Uterus (tissue), 4 donors: ENCODE data around the gene IL17RD. TPM values are rescaled to one million over a fixed set of nuclear protein-coding genes. Genes with fewer than 3 reads are reported as not detected.

ENCODE experiments used
- DNase-seq, 2 donors: peaks; one replicate each; pipeline ENCODE4 v3.0.0-alpha.2; 2019 to 2020
- H3K27ac ChIP-seq, 2 donors: fragments of 200-600 bp; sonication (generic); 1 replicate in 1 of 2; 2 replicates in 1 of 2; pipeline ENCODE4 v1.5.1; 2016 to 2018
- H3K27me3 ChIP-seq, 2 donors: fragments of 200-600 bp; sonication (generic); one replicate each; pipeline ENCODE4 v1.5.1; 2018 to 2019; ENCODE audit warnings: control low read depth in 1 of 2
- H3K36me3 ChIP-seq, 2 donors: fragments of 200-600 bp; sonication (generic); one replicate each; pipeline ENCODE4 v1.5.1; 2019; ENCODE audit warnings: control low read depth in 1 of 2
- H3K4me1 ChIP-seq, 2 donors: fragments of 200-600 bp; sonication (generic); one replicate each; pipeline ENCODE4 v1.5.1; 2018 to 2019; ENCODE audit warnings: control low read depth in 1 of 2
- H3K4me3 ChIP-seq, 2 donors: fragments of 200-600 bp; sonication (generic); 1 replicate in 1 of 2; 2 replicates in 1 of 2; pipeline ENCODE4 v1.5.1; 2018 to 2019; ENCODE audit warnings: mild to moderate bottlenecking in 1 of 2
- H3K9me3 ChIP-seq, 2 donors: fragments of 200-600 bp; sonication (generic); one replicate each; pipeline ENCODE4 v1.5.1; 2019; ENCODE audit warnings: control low read depth in 1 of 2
- POLR2A ChIP-seq, 2 donors: fragments of 450-650 bp; IDR thresholded peaks; one replicate each; pipeline ENCODE4 v1.6.1; 2016; ENCODE audit warnings: antibody characterized with exemption in 2 of 2, mild to moderate bottlenecking in 1 of 2, moderate library complexity in 1 of 2
- intact Hi-C: fragments of 100-400 bp; cut with DNase I; formaldehyde crosslinking; loops from one replicate; pipeline ENCODE4 v1.15.1; 2023; ENCODE audit warnings: low total_unique reads
- total RNA-seq, 4 donors: library from RNA; depleted of rRNA in 3 of 4; stranded (reverse); fragments of >200 nt in 3 of 4; gene quantifications; one replicate each; pipeline versions ENCODE4 v1.1.0 to v1.2.4, GENCODE V29; 2014 to 2023
- TF ChIP-seq, protein P1 (sequence below), 4 experiments: fragments of 200-600 bp in 2 of 4; fragments of 450-650 bp in 2 of 4; sonication (generic) in 2 of 4; IDR thresholded peaks; one replicate each; pipeline ENCODE4 v1.5.1; 2016 to 2019; ENCODE audit warnings: antibody characterized with exemption in 4 of 4, mild to moderate bottlenecking in 2 of 4, moderate library complexity in 1 of 4
- donor health status: DM: yes; HTN: yes; CAD: no.

Gene IL17RD
- total RNA-seq, 4 donors from 2014 or later: 19.0 to 95.9 (median 52.5) TPM

DNA sequence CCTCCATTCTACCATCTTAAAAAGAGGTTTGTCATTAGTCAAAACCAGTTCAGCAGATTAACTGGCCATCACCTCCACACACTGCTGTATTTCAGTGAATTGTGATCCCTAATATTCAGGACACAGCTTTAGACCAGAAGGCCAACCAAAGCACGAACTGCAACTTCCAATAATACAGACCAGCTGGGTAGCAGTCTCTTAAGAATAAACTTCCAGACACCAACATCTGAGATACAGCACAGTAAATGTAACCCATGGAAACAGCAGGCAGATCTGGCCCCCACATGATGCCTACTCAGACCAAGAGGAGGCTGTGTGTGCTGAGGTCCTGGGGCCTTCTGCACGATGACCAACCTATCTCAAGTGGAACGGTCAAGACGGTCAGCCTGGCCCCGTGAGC is 69.8 kb downstream of the IL17RD start:
- Histone ChIP-seq H3K36me3 (no peaks in the 10 kb centered on the region), H3K9me3 (no peaks in the 10 kb centered on the region), H3K27ac (peak overlapping the region in 1 of 2 donors; percentile 27), H3K4me3 (no peak overlapping the region), H3K27me3 (no peaks in the 10 kb centered on the region), H3K4me1 (peaks cover 0 to 3% of the 10 kb centered on the region in 2 donors)
- intact Hi-C loops: loop anchor here (5.0 kb wide), 1 partner anchor 127 kb away; no protein-coding TSS in a partner anchor
- no peak for DNase-seq
- TF ChIP-seq POLR2A (IDR thresholded peaks at IDR 0.05): no peak
- TF ChIP-seq, protein P1, sequence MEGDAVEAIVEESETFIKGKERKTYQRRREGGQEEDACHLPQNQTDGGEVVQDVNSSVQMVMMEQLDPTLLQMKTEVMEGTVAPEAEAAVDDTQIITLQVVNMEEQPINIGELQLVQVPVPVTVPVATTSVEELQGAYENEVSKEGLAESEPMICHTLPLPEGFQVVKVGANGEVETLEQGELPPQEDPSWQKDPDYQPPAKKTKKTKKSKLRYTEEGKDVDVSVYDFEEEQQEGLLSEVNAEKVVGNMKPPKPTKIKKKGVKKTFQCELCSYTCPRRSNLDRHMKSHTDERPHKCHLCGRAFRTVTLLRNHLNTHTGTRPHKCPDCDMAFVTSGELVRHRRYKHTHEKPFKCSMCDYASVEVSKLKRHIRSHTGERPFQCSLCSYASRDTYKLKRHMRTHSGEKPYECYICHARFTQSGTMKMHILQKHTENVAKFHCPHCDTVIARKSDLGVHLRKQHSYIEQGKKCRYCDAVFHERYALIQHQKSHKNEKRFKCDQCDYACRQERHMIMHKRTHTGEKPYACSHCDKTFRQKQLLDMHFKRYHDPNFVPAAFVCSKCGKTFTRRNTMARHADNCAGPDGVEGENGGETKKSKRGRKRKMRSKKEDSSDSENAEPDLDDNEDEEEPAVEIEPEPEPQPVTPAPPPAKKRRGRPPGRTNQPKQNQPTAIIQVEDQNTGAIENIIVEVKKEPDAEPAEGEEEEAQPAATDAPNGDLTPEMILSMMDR (IDR thresholded peaks at IDR 0.05): no peak

DNA sequence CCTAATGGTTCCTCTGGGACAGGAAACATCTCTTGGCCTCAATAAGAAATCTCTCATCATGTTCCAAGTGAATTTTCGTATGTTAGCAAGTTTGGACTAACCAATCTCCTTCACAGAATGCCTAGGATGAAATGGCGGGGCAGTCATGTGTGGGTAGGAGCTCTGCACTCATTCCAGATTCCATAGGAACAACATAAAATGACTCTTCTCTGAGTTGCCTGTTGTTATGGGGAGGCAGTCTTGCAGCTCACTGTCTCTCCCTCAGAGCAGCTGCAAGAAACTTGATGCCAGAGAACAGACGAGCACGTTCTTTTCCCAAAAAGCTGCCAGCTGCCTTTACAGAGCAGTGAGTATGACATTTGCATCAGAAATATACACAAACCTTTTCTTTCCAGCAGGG is 70.6 kb downstream of the IL17RD start:
- intact Hi-C loops: no loop called here
- H3K27ac ChIP-seq: peak overlapping the region; percentile 39 to 53

DNA sequence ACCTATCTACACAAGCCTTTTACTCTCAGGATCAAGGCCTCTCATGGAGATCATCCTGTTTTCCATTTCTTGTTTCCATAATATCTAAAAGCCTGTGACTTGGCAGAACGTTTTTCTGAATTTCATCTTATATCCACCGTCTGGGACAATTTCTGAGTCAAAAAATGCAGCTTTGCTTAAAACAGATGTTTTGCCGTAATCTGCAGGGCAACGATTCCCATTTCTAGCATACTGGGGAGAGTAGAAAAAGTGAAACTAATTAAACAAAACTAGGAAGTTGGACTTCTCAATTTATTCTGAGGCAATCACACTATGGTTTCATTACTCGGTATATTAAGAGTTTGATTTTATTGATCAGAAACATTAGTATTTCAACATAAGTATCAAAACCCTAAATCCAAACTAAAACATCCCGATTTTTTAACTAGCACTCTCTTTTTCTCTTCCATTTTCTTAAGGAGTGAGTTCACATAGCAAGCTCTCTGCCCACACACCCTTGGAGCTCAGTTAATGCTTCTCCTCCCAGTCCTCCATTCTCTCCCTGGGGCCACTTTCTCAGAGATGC is 71.1 kb downstream of the IL17RD start:
- H3K4me1 ChIP-seq: peaks cover 0 to 3% of the 10 kb centered on the region in 2 donors
- H3K27ac ChIP-seq: peak overlapping the region; percentile 39 to 53
- H3K4me3 ChIP-seq: no peak overlapping the region
- no peak for TF ChIP-seq POLR2A (IDR thresholded peaks at IDR 0.05)
- TF ChIP-seq, protein P1 (IDR thresholded peaks at IDR 0.05): no peak
- no peak for DNase-seq
- H3K27me3 ChIP-seq: no peaks in the 10 kb centered on the region
- intact Hi-C loops: no loop called here
- H3K36me3 ChIP-seq: no peaks in the 10 kb centered on the region
- H3K9me3 ChIP-seq: no peaks in the 10 kb centered on the region

More for the DNA sequence above, 70.6 kb downstream of the IL17RD start:
- Histone ChIP-seq H3K36me3 (no peaks in the 10 kb centered on the region), H3K4me1 (peaks cover 0 to 3% of the 10 kb centered on the region in 2 donors), H3K9me3 (no peaks in the 10 kb centered on the region), H3K27me3 (no peaks in the 10 kb centered on the region), H3K4me3 (no peak overlapping the region)
- TF ChIP-seq, protein P1 (IDR thresholded peaks at IDR 0.05): no peak
- TF ChIP-seq POLR2A (IDR thresholded peaks at IDR 0.05): no peak
- no peak for DNase-seq

DNA sequence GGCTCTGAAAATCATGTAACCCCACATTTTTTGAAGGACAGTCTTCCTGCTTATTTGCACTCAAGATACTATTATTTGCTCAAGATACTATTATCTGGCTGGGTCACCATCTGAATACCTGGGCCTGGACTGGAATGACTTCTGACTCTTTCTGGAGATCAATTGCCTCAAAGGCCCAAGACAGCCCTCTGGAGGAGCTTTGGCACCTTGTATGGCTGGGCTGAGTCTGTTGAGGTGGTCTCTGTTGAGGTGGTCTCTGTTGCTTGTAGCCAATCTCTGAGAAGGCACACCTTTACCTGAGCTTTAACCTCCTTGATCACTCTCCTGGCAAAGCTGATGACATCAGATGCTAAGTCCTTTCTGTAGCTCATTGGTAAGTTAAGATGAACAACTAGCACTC is 71.7 kb downstream of the IL17RD start:
- H3K27ac ChIP-seq: peak overlapping the region; percentile 39 to 53
- no peak for DNase-seq

More for the DNA sequence above, 71.7 kb downstream of the IL17RD start:
- TF ChIP-seq POLR2A (IDR thresholded peaks at IDR 0.05): no peak
- TF ChIP-seq, protein P1 (IDR thresholded peaks at IDR 0.05): no peak
- Histone ChIP-seq H3K4me1 (peaks cover 0 to 3% of the 10 kb centered on the region in 2 donors), H3K36me3 (no peaks in the 10 kb centered on the region), H3K27me3 (no peaks in the 10 kb centered on the region), H3K4me3 (no peak overlapping the region), H3K9me3 (no peaks in the 10 kb centered on the region)
- intact Hi-C loops: no loop called here
